ENCODE measurements around the gene KCNK5.

Gene KCNK5

DNA sequence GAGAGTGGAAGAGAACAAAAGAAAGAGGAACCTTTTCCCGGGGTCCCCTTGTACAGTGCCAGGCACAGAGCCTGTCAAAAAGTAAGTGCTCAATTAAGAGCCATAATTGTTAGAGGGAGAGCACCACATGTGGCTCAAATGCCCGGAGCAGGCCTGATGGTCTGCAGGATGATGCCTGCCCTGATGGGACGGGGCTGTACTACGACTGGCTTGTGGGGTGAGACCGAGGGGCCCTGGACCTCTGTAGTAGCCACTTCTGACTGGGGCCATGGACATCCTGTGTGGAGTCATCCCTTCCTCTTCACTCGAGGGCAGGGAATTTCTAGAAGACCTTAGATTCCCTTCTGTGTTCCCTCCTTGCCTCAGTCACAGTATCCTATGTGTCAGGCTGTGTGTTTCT lies 47.9 kb downstream of the KCNK5 start:
- no peak overlapping the region for H3K4me3 ChIP-seq (replicated peaks; ENCODE audit: low read depth, low read length)
- no peak for DNase-seq (ENCODE audit: low read depth)
- TF ChIP-seq, protein P1, sequence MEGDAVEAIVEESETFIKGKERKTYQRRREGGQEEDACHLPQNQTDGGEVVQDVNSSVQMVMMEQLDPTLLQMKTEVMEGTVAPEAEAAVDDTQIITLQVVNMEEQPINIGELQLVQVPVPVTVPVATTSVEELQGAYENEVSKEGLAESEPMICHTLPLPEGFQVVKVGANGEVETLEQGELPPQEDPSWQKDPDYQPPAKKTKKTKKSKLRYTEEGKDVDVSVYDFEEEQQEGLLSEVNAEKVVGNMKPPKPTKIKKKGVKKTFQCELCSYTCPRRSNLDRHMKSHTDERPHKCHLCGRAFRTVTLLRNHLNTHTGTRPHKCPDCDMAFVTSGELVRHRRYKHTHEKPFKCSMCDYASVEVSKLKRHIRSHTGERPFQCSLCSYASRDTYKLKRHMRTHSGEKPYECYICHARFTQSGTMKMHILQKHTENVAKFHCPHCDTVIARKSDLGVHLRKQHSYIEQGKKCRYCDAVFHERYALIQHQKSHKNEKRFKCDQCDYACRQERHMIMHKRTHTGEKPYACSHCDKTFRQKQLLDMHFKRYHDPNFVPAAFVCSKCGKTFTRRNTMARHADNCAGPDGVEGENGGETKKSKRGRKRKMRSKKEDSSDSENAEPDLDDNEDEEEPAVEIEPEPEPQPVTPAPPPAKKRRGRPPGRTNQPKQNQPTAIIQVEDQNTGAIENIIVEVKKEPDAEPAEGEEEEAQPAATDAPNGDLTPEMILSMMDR (IDR thresholded peaks at IDR 0.05; ENCODE audit: low read length, missing control alignments): no peak

DNA sequence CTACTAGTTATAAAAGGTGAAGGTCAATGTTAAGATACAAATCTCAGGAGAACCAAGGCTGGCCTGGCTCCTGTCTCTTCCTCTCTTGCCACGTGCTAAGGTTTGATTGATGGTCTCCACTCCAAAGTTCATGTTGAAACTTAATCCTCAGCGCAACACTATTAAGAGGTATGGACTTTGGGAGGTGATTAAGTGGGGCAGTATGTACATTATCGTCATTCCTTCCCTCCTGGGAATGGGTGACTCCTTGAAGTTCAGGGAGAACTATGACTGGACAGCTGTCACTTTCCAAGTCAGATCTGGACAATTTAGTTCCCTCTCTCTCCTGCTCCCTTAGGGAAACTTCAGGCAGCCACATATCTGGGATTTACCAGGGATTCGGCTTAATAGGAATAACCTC lies 50.5 kb downstream of the KCNK5 start:
- TF ChIP-seq, protein P1 (IDR thresholded peaks at IDR 0.05; ENCODE audit: low read length, missing control alignments): no peak
- no peak overlapping the region for H3K4me3 ChIP-seq (replicated peaks; ENCODE audit: low read depth, low read length)
- DNase-seq (ENCODE audit: low read depth): no peak

DNA sequence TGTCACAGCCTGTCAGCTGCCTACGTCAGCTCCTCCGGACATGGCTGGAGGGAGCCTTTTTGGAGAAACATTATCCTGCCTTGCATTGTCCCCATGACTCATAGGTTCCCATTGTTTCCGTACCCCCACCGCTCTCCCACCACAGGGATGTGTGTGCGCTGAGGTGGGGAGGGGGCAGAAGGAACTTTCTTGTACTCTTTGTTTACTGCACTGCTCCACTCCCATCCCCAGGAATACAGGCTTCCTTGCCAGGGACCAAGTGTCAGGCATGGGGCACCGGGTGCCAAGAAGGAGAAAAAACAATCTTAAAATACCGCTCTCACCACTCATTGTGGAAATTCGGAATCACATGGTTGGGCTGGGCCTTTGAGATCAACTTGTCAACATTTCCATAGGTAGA lies 51.0 kb downstream of the KCNK5 start:
- H3K4me3 ChIP-seq (replicated peaks; ENCODE audit: low read depth, low read length): no peak overlapping the region
- DNase-seq (ENCODE audit: low read depth): no peak
- TF ChIP-seq, protein P1 (IDR thresholded peaks at IDR 0.05; ENCODE audit: low read length, missing control alignments): no peak

DNA sequence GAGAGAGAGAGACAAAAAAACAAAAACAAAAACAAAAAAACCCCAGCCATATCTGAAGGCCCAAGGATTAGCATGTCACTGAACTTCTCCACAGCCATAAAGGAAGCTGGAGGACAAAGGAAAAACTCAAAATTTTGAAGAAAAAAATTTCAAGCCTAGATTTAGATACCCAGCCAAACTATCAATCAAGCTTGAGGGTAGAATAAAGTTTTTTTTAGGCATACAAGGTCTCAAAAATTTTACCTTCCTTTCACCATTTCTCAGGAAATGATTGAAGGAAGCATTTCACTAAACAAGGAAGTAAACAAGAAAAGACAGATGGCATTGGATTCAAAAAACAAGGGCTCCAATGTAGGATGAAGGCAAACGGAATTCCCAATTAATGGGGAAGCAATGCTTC lies 52.1 kb downstream of the KCNK5 start:
- no peak overlapping the region for H3K4me3 ChIP-seq (replicated peaks; ENCODE audit: low read depth, low read length)
- DNase-seq (ENCODE audit: low read depth): no peak
- TF ChIP-seq, protein P1 (IDR thresholded peaks at IDR 0.05; ENCODE audit: low read length, missing control alignments): no peak

DNA sequence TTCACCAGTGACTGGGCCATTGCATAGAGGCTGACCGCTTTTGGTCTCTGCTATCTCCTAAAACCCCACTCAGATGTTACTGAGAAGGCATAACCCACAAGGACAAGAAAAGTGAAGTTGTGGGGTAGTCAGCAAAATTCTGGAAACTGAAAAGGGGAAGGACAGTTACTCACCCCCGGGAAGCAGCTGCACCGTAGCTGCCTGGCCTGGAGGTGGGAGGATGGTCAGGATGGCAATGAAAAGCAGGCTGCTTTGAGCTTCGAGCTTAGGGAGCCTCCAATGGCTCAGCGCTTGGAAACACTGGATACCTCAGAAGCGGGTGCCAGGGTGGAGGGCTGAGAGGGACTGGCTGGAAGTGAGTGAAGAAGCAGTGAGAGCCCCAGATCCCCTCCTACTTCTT lies 56.0 kb downstream of the KCNK5 start:
- H3K4me3 ChIP-seq (replicated peaks; ENCODE audit: low read depth, low read length): no peak overlapping the region
- TF ChIP-seq, protein P1 (IDR thresholded peaks at IDR 0.05; ENCODE audit: low read length, missing control alignments): no peak
- DNase-seq (ENCODE audit: low read depth): no peak

DNA sequence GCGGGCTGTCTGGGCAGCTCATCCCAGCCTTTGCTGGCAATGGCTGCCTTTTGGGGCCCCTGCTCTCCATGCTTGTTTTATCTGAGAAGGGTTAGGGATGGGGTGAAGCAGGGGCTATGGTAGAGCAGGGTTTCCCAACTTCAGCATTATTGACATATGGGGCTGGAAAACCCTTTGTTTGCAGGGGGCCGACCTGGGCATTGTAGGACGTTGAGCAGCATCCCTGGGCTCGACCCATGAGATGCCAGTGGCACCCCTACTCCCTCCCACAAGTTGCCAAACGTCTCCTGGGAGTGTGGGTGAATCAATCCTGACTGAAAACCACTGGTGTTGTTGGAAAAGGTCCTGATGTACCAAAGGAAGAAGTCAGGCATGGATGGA lies 56.9 kb downstream of the KCNK5 start:
- TF ChIP-seq, protein P1 (IDR thresholded peaks at IDR 0.05; ENCODE audit: low read length, missing control alignments): no peak
- H3K4me3 ChIP-seq (replicated peaks; ENCODE audit: low read depth, low read length): no peak overlapping the region

DNA sequence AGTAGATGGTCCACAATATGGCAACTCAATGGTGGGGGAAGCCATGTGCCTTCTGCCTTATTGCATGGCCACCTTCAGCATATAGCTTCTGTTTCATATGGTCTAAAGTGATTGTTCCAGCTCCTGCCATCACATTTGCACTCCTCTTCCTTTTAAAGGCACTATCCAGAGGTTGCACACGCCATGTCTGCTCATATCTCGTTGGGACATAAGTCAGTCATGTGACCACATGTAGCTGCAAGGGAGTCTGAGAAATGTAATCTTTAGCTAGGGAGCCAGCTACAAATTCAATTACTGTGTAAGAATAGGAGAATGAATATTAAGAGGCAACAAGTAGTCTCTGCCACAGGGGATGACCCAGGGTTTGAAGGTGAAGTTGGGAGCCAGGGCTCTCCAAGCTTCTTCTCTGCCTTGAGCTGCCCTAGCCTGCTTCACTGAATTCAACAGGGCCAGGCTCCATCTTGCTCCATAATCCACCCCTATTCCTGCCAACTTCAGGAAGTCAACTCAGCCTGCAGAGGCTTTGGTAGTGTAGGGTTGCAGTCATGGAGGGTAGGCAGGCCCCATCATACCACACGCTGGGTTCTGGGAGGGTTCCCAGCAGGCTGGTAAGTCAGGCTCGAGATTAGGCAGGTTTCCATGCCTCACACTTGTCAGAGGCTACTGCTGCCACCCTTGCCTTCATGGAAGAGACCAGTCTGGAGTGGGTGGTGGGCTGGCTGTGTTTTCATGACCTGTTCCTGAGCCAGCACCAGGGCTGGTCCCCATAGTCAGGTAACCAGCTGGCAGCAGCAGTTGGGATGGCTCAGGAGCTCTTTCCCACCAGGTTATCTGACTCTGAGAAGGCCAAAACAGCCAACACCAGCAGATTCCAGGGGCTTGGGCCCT lies 57.5 kb downstream of the KCNK5 start:
- TF ChIP-seq, protein P1 (IDR thresholded peaks at IDR 0.05; ENCODE audit: low read length, missing control alignments): no peak
- no peak overlapping the region for H3K4me3 ChIP-seq (replicated peaks; ENCODE audit: low read depth, low read length)

More for the DNA sequence above, 56.9 kb downstream of the KCNK5 start:
- no peak for DNase-seq (ENCODE audit: low read depth)

More for the DNA sequence above, 57.5 kb downstream of the KCNK5 start:
- DNase-seq (ENCODE audit: low read depth): no peak

All from fibroblast of pulmonary artery (primary cell).